HEK293 (cell line): ENCODE data around the gene ZDHHC11.
"Not testable (repeated sequence)": the region's sequence is repeated elsewhere in the genome, so short reads cannot be mapped to it uniquely, and the experiment has no call there.

Source experiments
- CTCF ChIP-seq: fragments of 450-650 bp; formaldehyde crosslinking; IDR thresholded peaks from 2 replicates; pipeline ENCODE4 v1.5.1; 2016; ENCODE audit warnings: missing biosample characterization, missing genetic modification characterization
- YY1 ChIP-seq: fragments of 450-650 bp; formaldehyde crosslinking; IDR thresholded peaks from 2 replicates; pipeline ENCODE4 v1.5.1; 2018; ENCODE audit warnings: missing biosample characterization, missing genetic modification characterization
- ZBTB10 ChIP-seq: fragments of 450-650 bp; formaldehyde crosslinking; IDR thresholded peaks from 2 replicates; pipeline ENCODE4 v1.5.1; 2016; ENCODE audit warnings: missing biosample characterization, missing genetic modification characterization

- not testable (repeated sequence) for TF ChIP-seq ZBTB10; CTCF (tag by site-specific recombination); YY1
These were observed 103.4 kb downstream of the ZDHHC11 start for GRCh38 chr5:747303-747844.
